Thyroid gland (tissue), 4 donors: ENCODE measurements around the gene RNFT2. TPM values are rescaled to one million over a fixed set of nuclear protein-coding genes. Genes with fewer than 3 reads are reported as not detected.

Experiments used
- DNase-seq, 2 donors: peaks; one replicate each; pipeline ENCODE4 v3.0.0-alpha.2; 2019
- H3K27ac ChIP-seq, 3 donors: fragments of 200-600 bp; sonication (generic); 1 replicate in 2 of 3; 2 replicates in 1 of 3; pipeline ENCODE4 v1.5.1; 2016 to 2019; ENCODE audit warnings: mild to moderate bottlenecking in 1 of 3, moderate library complexity in 1 of 3
- H3K27me3 ChIP-seq: fragments of 200-600 bp; sonication (generic); one replicate; pipeline ENCODE4 v1.5.1; 2019
- H3K36me3 ChIP-seq, 2 donors: fragments of 200-600 bp; sonication (generic); one replicate each; pipeline ENCODE4 v1.5.1; 2016 to 2019
- H3K4me1 ChIP-seq, 2 donors: fragments of 200-600 bp; sonication (generic); one replicate each; pipeline ENCODE4 v1.5.1; 2017 to 2019
- H3K4me3 ChIP-seq, 3 donors: fragments of 200-600 bp; sonication (generic); replicated peaks in 1 of 3; 1 replicate in 2 of 3; 2 replicates in 1 of 3; pipeline ENCODE4 v1.5.1; 2016; ENCODE audit warnings: mild to moderate bottlenecking in 1 of 3
- H3K9me3 ChIP-seq: fragments of 200-600 bp; sonication (generic); one replicate; pipeline ENCODE4 v1.5.1; 2017
- CTCF ChIP-seq, 6 experiments: fragments of 200-600 bp in 3 of 6; fragments of 450-650 bp in 3 of 6; sonication (generic) in 3 of 6; IDR thresholded peaks; one replicate each; pipeline ENCODE4 v1.5.1; 2016 to 2019; ENCODE audit warnings: antibody characterized with exemption in 6 of 6, mild to moderate bottlenecking in 2 of 6, inconsistent platforms in 1 of 6, moderate library complexity in 1 of 6
- POLR2A ChIP-seq, 2 donors: fragments of 450-650 bp; IDR thresholded peaks; one replicate each; pipeline ENCODE4 v1.6.1; 2017; ENCODE audit warnings: antibody characterized with exemption in 2 of 2, mild to moderate bottlenecking in 2 of 2, moderate library complexity in 1 of 2
- WGBS, 2 donors: methylation state at CpG; one replicate each; pipeline ENCODE4 v1.1.5; 2017; 5-methylcytosine and 5-hydroxymethylcytosine counted together
- intact Hi-C: fragments of 100-400 bp; cut with DNase I; formaldehyde crosslinking; loops from one replicate; pipeline ENCODE4 v1.15.1; 2023
- total RNA-seq, 4 donors: library from RNA; depleted of rRNA; stranded (reverse); fragments of >200 nt; gene quantifications; one replicate each; pipeline ENCODE4 v1.2.3, GENCODE V29; 2016

Gene RNFT2
- total RNA-seq, 4 donors from 2014 or later: 2.3 to 5.0 (median 4.5) TPM

DNA sequence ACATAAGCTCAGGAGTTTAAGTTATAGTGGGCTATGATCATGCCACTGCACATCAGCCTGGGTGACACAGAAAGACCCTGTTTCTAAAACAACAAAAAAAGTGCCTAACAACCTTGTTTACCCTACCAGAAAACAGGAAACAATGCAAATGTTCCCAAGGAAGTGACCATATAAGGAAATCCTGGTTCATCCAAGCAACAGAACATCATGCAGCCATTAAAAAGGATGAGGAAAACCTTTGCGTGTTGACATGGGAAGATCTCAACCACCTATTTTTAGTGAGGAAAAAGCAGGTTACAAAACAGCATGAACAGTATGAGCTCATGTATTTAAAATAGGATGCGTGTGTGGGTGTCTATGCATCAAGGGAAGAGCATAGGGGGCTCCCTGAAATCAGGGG is 129.4 kb downstream of the RNFT2 start:
- H3K4me3 ChIP-seq: no peak overlapping the region
- no peak overlapping the region for H3K27ac ChIP-seq
- no peaks in the 10 kb centered on the region for H3K4me1 ChIP-seq
- H3K36me3 ChIP-seq: no peaks in the 10 kb centered on the region
- H3K27me3 ChIP-seq: no peaks in the 10 kb centered on the region
- 88 to 91% methylated on average over 2 of the region's 2 CpGs for WGBS, 2 donors
- intact Hi-C loops: no loop called here
- H3K9me3 ChIP-seq: no peaks in the 10 kb centered on the region
- no peak for TF ChIP-seq CTCF (IDR thresholded peaks at IDR 0.05)
- DNase-seq: no peak

DNA sequence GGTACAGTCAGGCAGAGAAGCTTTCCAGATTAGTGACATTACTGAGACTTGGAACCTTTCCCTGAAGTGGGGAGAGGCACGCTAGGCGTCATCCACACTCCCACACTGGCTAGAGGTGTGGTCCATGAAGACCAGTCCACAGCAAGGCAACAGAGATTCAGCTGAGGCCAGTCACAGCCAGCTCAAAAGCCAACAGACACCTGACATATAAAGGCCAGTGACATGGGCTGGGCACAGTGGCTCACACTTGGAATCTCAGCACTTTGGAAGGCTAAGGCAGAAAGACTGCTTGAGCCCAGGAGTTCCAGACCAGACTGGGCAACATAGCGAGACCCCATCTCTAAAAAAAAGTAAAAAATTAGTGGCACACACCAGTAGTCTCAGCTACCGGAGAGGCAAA is 132.2 kb downstream of the RNFT2 start:
- H3K36me3 ChIP-seq: no peaks in the 10 kb centered on the region
- no peak overlapping the region for H3K4me3 ChIP-seq
- H3K27me3 ChIP-seq: no peaks in the 10 kb centered on the region
- no peak overlapping the region for H3K27ac ChIP-seq
- 78 to 88% methylated on average over 4 of the region's 4 CpGs for WGBS, 2 donors
- TF ChIP-seq CTCF (IDR thresholded peaks at IDR 0.05) (no peak), POLR2A (IDR thresholded peaks at IDR 0.05) (no peak)
- no peaks in the 10 kb centered on the region for H3K4me1 ChIP-seq
- DNase-seq: no peak
- H3K9me3 ChIP-seq: no peaks in the 10 kb centered on the region
- intact Hi-C loops: no loop called here

- peaks cover 6 to 13% of the 10 kb centered on the region in 2 donors for H3K4me1 ChIP-seq
- intact Hi-C loops: no loop called here
- H3K27ac ChIP-seq: no peak overlapping the region
- no peaks in the 10 kb centered on the region for H3K9me3 ChIP-seq
- WGBS, 2 donors: 93 to 96% methylated on average over 4 of the region's 4 CpGs
- TF ChIP-seq CTCF (IDR thresholded peaks at IDR 0.05) (no peak), POLR2A (IDR thresholded peaks at IDR 0.05) (no peak)
- H3K36me3 ChIP-seq: no peaks in the 10 kb centered on the region
- H3K27me3 ChIP-seq: no peaks in the 10 kb centered on the region
- DNase-seq: no peak
- no peak overlapping the region for H3K4me3 ChIP-seq
These were observed 136.3 kb downstream of the RNFT2 start for GRCh38 chr12:116874324-116874995.

- H3K27me3 ChIP-seq: no peaks in the 10 kb centered on the region
- no peak overlapping the region for H3K4me3 ChIP-seq
- intact Hi-C loops: no loop called here
- peaks cover 9 to 28% of the 10 kb centered on the region in 2 donors for H3K4me1 ChIP-seq
- H3K9me3 ChIP-seq: no peaks in the 10 kb centered on the region
- no peaks in the 10 kb centered on the region for H3K36me3 ChIP-seq
- H3K27ac ChIP-seq: no peak overlapping the region
- TF ChIP-seq CTCF (IDR thresholded peaks at IDR 0.05) (no peak), POLR2A (IDR thresholded peaks at IDR 0.05) (no peak)
- WGBS, 2 donors: 35 to 38% methylated on average over 19 of the region's 19 CpGs
- DNase-seq: no peak
These were observed 138.2 kb downstream of the RNFT2 start for GRCh38 chr12:116876151-116876869.
